GM12878 (cell line): ENCODE data around the gene SEPTIN6. TPM values are rescaled to one million over a fixed set of nuclear protein-coding genes. Genes with fewer than 3 reads are reported as not detected.

Source experiments
- ATAC-seq: fragments of 200-7000 bp; cut with Tn5 transposase; 3 replicates; pipeline ENCODE4 v1.9.1; 2020; ENCODE audit warnings: mild to moderate bottlenecking, moderate library complexity
- BruUV-seq: library from RNA; stranded (reverse); fragments of 400-500 nt; replicated peaks from 2 replicates; lab custom pipeline; 2021; lab: Mats Ljungman, UMichigan
- CTCF ChIA-PET: fragments of 300-600 bp; sonication (Branson Sonifier 250); formaldehyde crosslinking; extraction: SDS; loops from one replicate; lab custom pipeline; 2021; ENCODE audit warnings: inconsistent platforms; lab: Yijun Ruan, JAX
- POLR2A ChIA-PET: fragments of 350-600 bp; formaldehyde crosslinking; extraction: SDS; loops from one replicate; lab custom pipeline; 2021; ENCODE audit warnings: inconsistent platforms; lab: Charles Lee
- RAD21 ChIA-PET: fragments of 300-600 bp; sonication (Branson Sonifier 250); formaldehyde crosslinking; loops from one replicate; lab custom pipeline; 2023; ENCODE audit warnings: antibody characterized with exemption; ENCODE audit not compliant: unreplicated experiment; lab: Charles Lee
- SMC1A ChIA-PET: fragments of 300-600 bp; sonication (Branson Sonifier 250); formaldehyde crosslinking; loops from one replicate; lab custom pipeline; 2023; ENCODE audit not compliant: unreplicated experiment, uncharacterized antibody; lab: Charles Lee
- DNase-seq: peaks from one replicate; pipeline ENCODE4 v3.0.0-alpha.2; 2011; ENCODE audit warnings: low read depth, low spot score
- FAIRE-seq: peaks from 3 replicates; lab custom pipeline; 2011; peaks lifted over from hg19 to GRCh38; lab: Jason Lieb, UNC
- H2AFZ ChIP-seq: 2 replicates; pipeline ENCODE4 v1.6.0; 2011; ENCODE audit warnings: low read depth, low read length, control low read depth; ENCODE audit not compliant: control insufficient read depth
- H3K27ac ChIP-seq: 2 replicates; pipeline ENCODE4 v1.5.1; 2011; ENCODE audit warnings: control low read depth; ENCODE audit not compliant: control insufficient read depth, insufficient read depth
- H3K27me3 ChIP-seq, 2 experiments: replicated peaks in 1 of 2; 2 replicates each; pipeline versions ENCODE4 v1.6.0 to v1.6.1; 2011; ENCODE audit warnings: low read length in 1 of 2; ENCODE audit not compliant: control insufficient read depth in 2 of 2, insufficient read depth in 2 of 2
- H3K36me3 ChIP-seq, 2 experiments: 2 replicates each; pipeline ENCODE4 v1.5.1; 2011; ENCODE audit warnings: low read length in 1 of 2; ENCODE audit not compliant: control insufficient read depth in 2 of 2, insufficient read depth in 2 of 2
- H3K4me1 ChIP-seq: 2 replicates; pipeline ENCODE4 v1.6.1; 2011; ENCODE audit warnings: mild to moderate bottlenecking, low read length, moderate library complexity, mixed read lengths; ENCODE audit not compliant: control insufficient read depth, insufficient read depth
- H3K4me2 ChIP-seq: 2 replicates; pipeline ENCODE4 v1.6.0; 2011; ENCODE audit warnings: control low read depth; ENCODE audit not compliant: control insufficient read depth, insufficient read depth
- H3K4me3 ChIP-seq: fragments of 200-600 bp; sonication (generic); 2 replicates; pipeline ENCODE4 v1.5.1; 2016
- H3K79me2 ChIP-seq: 2 replicates; pipeline ENCODE4 v1.6.0; 2011; ENCODE audit warnings: low read length; ENCODE audit not compliant: control insufficient read depth, insufficient read depth
- H3K9ac ChIP-seq: 2 replicates; pipeline ENCODE4 v1.8.0; 2011; ENCODE audit warnings: low read length, control low read depth, mixed read lengths; ENCODE audit not compliant: control insufficient read depth, insufficient read depth
- H3K9me3 ChIP-seq: replicated peaks from 3 replicates; pipeline ENCODE4 v1.5.1; 2011; ENCODE audit warnings: mild to moderate bottlenecking, low read length; ENCODE audit not compliant: control insufficient read depth, insufficient read depth
- H4K20me1 ChIP-seq: 2 replicates; pipeline ENCODE4 v1.6.0; 2011; ENCODE audit not compliant: control insufficient read depth, insufficient read depth
- ATF7 ChIP-seq: fragments of 450-650 bp; IDR thresholded peaks from 2 replicates; pipeline ENCODE4 v1.6.1; 2016; ENCODE audit warnings: low read depth, mild to moderate bottlenecking
- CHD2 ChIP-seq: IDR thresholded peaks from 2 replicates; pipeline ENCODE4 v1.6.1; 2011; ENCODE audit warnings: low read depth, low read length, improper control_type of control experiment, borderline replicate concordance
- EP300 ChIP-seq, 2 experiments: fragments of 150-350 bp in 1 of 2; IDR thresholded peaks; 2 replicates each; pipeline ENCODE4 v1.6.1; 2011 to 2012; ENCODE audit warnings: low read depth in 2 of 2, low read length in 2 of 2, borderline replicate concordance in 1 of 2, improper control_type of control experiment in 1 of 2, inconsistent platforms in 1 of 2; ENCODE audit not compliant: control insufficient read depth in 1 of 2
- EZH2 ChIP-seq: IDR thresholded peaks from 2 replicates; pipeline ENCODE4 v1.6.1; 2012; ENCODE audit warnings: low read depth, mild to moderate bottlenecking, control low read depth, inconsistent platforms, low read length, borderline replicate concordance; ENCODE audit not compliant: control insufficient read depth
- GABPA ChIP-seq: IDR thresholded peaks from 2 replicates; pipeline ENCODE4 v1.6.1; 2014; ENCODE audit warnings: antibody characterized with exemption, low read depth, mild to moderate bottlenecking, inconsistent platforms
- IKZF2 ChIP-seq, 2 experiments: fragments of 450-650 bp; IDR thresholded peaks; 2 replicates each; pipeline ENCODE4 v1.6.1; 2017; ENCODE audit warnings: mild to moderate bottlenecking in 2 of 2, moderate library complexity in 2 of 2
- NR2C1 ChIP-seq: fragments of 450-650 bp; IDR thresholded peaks from 2 replicates; pipeline ENCODE4 v1.6.1; 2017; ENCODE audit warnings: antibody characterized with exemption, mild to moderate bottlenecking, moderate library complexity
- RAD21 ChIP-seq: IDR thresholded peaks from 2 replicates; pipeline ENCODE4 v1.6.1; 2011; ENCODE audit warnings: mild to moderate bottlenecking, low read depth, low read length, moderate library complexity; ENCODE audit not compliant: insufficient read depth
- RUNX3 ChIP-seq: IDR thresholded peaks from 2 replicates; pipeline ENCODE4 v1.6.1; 2012; ENCODE audit warnings: low read length, inconsistent platforms
- SIX5 ChIP-seq: IDR thresholded peaks from 2 replicates; pipeline ENCODE4 v1.6.1; 2011; ENCODE audit warnings: mild to moderate bottlenecking, low read depth, low read length, moderate library complexity; ENCODE audit not compliant: severe bottlenecking
- SMC3 ChIP-seq: IDR thresholded peaks from 2 replicates; pipeline ENCODE4 v1.6.1; 2011; ENCODE audit warnings: low read length, improper control_type of control experiment, borderline replicate concordance
- SP1 ChIP-seq: IDR thresholded peaks from one replicate; pipeline ENCODE4 v1.6.1; 2011; ENCODE audit warnings: low read depth, low read length
- STAT3 ChIP-seq: IDR thresholded peaks from 2 replicates; pipeline ENCODE4 v1.6.1; 2011; ENCODE audit warnings: low read depth, low read length, improper control_type of control experiment
- in situ Hi-C: fragments of 300-500 bp; cut with MboI; formaldehyde crosslinking; loops from 9 replicates; pipeline ENCODE4 v1.14.3; 2018; ENCODE audit warnings: mixed read lengths
- intact Hi-C: fragments of 100-400 bp; cut with micrococcal nuclease; formaldehyde crosslinking; loops from one replicate; pipeline ENCODE4 v1.14.2; 2022; ENCODE audit not compliant: unreplicated experiment
- polyA plus RNA-seq, 11 experiments: library from polyadenylated mRNA; depleted of rRNA in 4 of 11; unstranded in 6 of 11; stranded (reverse) in 5 of 11; fragments of >200 nt; fragmentation: Nextera tagmentation in 4 of 11; fragmentation: Illumina TruSeq in 1 of 11; extraction: Ambion mirVana in 4 of 11; extraction: Trizol in 1 of 11; gene quantifications; 1 replicate in 1 of 11; 2 replicates in 10 of 11; pipeline versions ENCODE4 v1.2.1 to v1.2.3, GENCODE V29; 2011 to 2016; ENCODE audit warnings: inconsistent platforms in 2 of 11, missing spikeins in 2 of 11, low read depth in 1 of 11
- total RNA-seq, 4 experiments: library from RNA; depleted of rRNA in 3 of 4; stranded (reverse); fragments of >200 nt in 3 of 4; fragmentation: Illumina TruSeq in 1 of 4; extraction: Trizol in 1 of 4; gene quantifications; 2 replicates each; pipeline versions ENCODE4 v1.2.1 to v1.2.3, GENCODE V29; 2013 to 2021
- TF ChIP-seq, protein P1 (sequence below): IDR thresholded peaks from 2 replicates; pipeline ENCODE4 v1.6.1; 2011; ENCODE audit warnings: low read depth, low read length, improper control_type of control experiment, borderline replicate concordance
- TF ChIP-seq, protein P2 (sequence below), 3 experiments: IDR thresholded peaks in 2 of 3; conservative IDR thresholded peaks in 1 of 3; 2 replicates each; pipeline ENCODE4 v1.5.1; 2011; ENCODE audit warnings: low read depth in 3 of 3, low read length in 3 of 3, mild to moderate bottlenecking in 3 of 3, control low read depth in 2 of 3, moderate library complexity in 2 of 3, inconsistent platforms in 1 of 3, mixed read lengths in 1 of 3; ENCODE audit not compliant: control insufficient read depth in 2 of 3, insufficient read depth in 1 of 3; ENCODE audit errors: extremely low read depth in 1 of 3

SEPTIN6 gene
- total and polyA plus RNA-seq, 10 of the 15 experiments (the other 5 are each of a cell fraction or from before 2014, with no cell fraction given): 37.2 to 353 (median 154) TPM

DNA sequence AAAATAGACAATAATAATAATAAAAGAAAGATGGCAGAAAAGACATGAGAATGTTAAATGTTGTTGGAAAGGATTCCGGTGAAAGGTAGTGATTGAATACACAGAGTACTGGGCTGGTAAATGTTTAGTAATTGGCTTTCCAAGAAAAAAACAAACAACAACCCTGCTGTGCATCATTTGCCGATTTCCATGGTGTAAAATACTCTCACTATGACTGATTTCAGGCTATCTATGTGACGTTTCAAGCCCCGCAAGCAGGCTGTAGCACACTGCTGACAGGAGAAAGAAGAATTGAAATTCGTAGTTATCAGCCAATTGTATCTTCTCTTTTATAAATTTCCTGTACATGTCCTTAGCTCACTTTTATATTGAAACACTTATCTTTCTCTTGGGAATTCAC, 13.6 kb upstream of the SEPTIN6 start (continued):
- TF ChIP-seq GABPA (no peak), SP1 (no peak)

DNA sequence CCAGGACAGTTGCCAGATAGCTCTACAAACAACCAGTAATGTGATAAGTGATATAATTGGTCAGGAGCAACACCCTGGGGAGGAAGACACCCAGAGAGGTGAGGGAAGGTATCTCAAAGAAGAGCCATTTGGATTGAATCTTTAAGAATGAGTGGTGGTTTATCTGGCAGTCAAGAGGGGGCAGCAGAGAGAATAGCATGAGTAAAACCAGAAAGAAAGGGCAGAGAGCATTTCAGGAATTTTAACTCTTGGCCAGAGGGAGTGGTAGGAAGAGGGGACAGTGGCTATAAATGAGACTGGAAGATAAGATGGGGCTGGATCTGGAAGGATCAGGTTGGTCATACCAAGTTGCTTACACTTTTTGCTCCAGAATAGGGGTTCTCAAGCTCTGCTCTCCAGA, 5.9 kb upstream of the SEPTIN6 start:
- ATAC-seq: peak; percentile 69
- Histone ChIP-seq H3K79me2 (peaks cover 4% of the 10 kb centered on the region), H3K4me2 (no peak overlapping the region), H3K4me1 (peaks cover 20% of the 10 kb centered on the region), H3K36me3 (no peaks in the 10 kb centered on the region), H3K9ac (no peak overlapping the region), H4K20me1 (no peaks in the 10 kb centered on the region), H3K27me3 (no peaks in the 10 kb centered on the region), H3K9me3 (no peaks in the 10 kb centered on the region), H3K27ac (no peak overlapping the region), H2AFZ (no peak overlapping the region), H3K4me3 (no peak overlapping the region)
- BruUV-seq: no TSS peak
- CTCF ChIA-PET: interaction anchor here (0.6 to 2.9 kb wide), 23 partner anchors 8 to 184 kb away, joined by 3 to 33 read pairs (median 4); no protein-coding TSS in a partner anchor
- SMC1A ChIA-PET: interaction anchor here (0.8 to 4.8 kb wide), 6 partner anchors 20 to 107 kb away, joined by 3 to 43 read pairs (median 4); no protein-coding TSS in a partner anchor
- TF ChIP-seq ATF7 (no peak), STAT3 (no peak), IKZF2 (IDR thresholded peaks at IDR 0.05) (0 out of 4 replicates have a peak, but pooled peaks of 1 of the 2 experiments have one; percentile 10), CHD2 (no peak), RAD21 (peak; percentile 52), SMC3 (peak; percentile 47; the same call in 1 of the 2 replicates), RUNX3 (peak; percentile 56; the same call in 1 of the 2 replicates), EP300 (IDR thresholded peaks at IDR 0.05; ENCODE audit: borderline replicate concordance in 1 of 2, control insufficient read depth in 1 of 2, low read depth in 2 of 2, low read length in 2 of 2) (no peak), EZH2 (no peak), SIX5 (no peak), NR2C1 (no peak)
- TF ChIP-seq, protein P1, sequence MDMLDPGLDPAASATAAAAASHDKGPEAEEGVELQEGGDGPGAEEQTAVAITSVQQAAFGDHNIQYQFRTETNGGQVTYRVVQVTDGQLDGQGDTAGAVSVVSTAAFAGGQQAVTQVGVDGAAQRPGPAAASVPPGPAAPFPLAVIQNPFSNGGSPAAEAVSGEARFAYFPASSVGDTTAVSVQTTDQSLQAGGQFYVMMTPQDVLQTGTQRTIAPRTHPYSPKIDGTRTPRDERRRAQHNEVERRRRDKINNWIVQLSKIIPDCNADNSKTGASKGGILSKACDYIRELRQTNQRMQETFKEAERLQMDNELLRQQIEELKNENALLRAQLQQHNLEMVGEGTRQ: no peak
- TF ChIP-seq, protein P2, sequence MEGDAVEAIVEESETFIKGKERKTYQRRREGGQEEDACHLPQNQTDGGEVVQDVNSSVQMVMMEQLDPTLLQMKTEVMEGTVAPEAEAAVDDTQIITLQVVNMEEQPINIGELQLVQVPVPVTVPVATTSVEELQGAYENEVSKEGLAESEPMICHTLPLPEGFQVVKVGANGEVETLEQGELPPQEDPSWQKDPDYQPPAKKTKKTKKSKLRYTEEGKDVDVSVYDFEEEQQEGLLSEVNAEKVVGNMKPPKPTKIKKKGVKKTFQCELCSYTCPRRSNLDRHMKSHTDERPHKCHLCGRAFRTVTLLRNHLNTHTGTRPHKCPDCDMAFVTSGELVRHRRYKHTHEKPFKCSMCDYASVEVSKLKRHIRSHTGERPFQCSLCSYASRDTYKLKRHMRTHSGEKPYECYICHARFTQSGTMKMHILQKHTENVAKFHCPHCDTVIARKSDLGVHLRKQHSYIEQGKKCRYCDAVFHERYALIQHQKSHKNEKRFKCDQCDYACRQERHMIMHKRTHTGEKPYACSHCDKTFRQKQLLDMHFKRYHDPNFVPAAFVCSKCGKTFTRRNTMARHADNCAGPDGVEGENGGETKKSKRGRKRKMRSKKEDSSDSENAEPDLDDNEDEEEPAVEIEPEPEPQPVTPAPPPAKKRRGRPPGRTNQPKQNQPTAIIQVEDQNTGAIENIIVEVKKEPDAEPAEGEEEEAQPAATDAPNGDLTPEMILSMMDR (IDR thresholded peaks at IDR 0.05 in 2 of 3, conservative IDR thresholded peaks at IDR 0.05 in 1 of 3; ENCODE audit: control insufficient read depth in 2 of 3, extremely low read depth in 1 of 3, insufficient read depth in 1 of 3, low read depth in 3 of 3, low read length in 3 of 3): peak; percentile 55 to 77 (median 72)
- intact Hi-C loops: loop anchor here (2.0 kb wide), 1 partner anchor 30 kb away; no protein-coding TSS in a partner anchor
- DNase-seq: no peak
- RAD21 ChIA-PET: interaction anchor here (0.7 to 1.8 kb wide), 6 partner anchors 23 to 89 kb away, joined by 3 to 15 read pairs (median 4); no protein-coding TSS in a partner anchor
- POLR2A ChIA-PET: no interaction called here
- peak; percentile 69 for FAIRE-seq
- in situ Hi-C loops: no loop called here
